Eye (tissue), 1 donor: ENCODE measurements around the gene TPP1.

ENCODE experiments used
- DNase-seq: peaks from one replicate; pipeline ENCODE4 v3.0.0-alpha.2; 2015

Gene TPP1

GRCh38 chr11:6646918-6647679, 27.9 kb upstream of the TPP1 start:
- peak; percentile 49 for DNase-seq

GRCh38 chr11:6646576-6646917, 27.3 kb upstream of the TPP1 start:
- peak; percentile 89 for DNase-seq

GRCh38 chr11:6646071-6646470, 26.8 kb upstream of the TPP1 start:
- peak; percentile 30 for DNase-seq

GRCh38 chr11:6642957-6643356, 23.7 kb upstream of the TPP1 start:
- no peak for DNase-seq

GRCh38 chr11:6640985-6641701, 21.9 kb upstream of the TPP1 start:
- no peak for DNase-seq

GRCh38 chr11:6640036-6640984, 21.1 kb upstream of the TPP1 start:
- DNase-seq, result no peak

GRCh38 chr11:6638429-6638828, 19.2 kb upstream of the TPP1 start:
- DNase-seq, result no peak

GRCh38 chr11:6637871-6638270, 18.6 kb upstream of the TPP1 start:
- DNase-seq, result no peak

- no peak for DNase-seq
These were observed 17.3 kb upstream of the TPP1 start for GRCh38 chr11:6636480-6636879.

- peak; percentile 60 for DNase-seq
These were observed 16.1 kb upstream of the TPP1 start for GRCh38 chr11:6635082-6635932.

GRCh38 chr11:6634534-6634933, 15.3 kb upstream of the TPP1 start:
- no peak for DNase-seq

- no peak for DNase-seq
These were observed 14.5 kb upstream of the TPP1 start for GRCh38 chr11:6633422-6634408.

- DNase-seq, result no peak
These were observed 13.2 kb upstream of the TPP1 start for GRCh38 chr11:6632116-6633073.

GRCh38 chr11:6631361-6631890, 12.2 kb upstream of the TPP1 start:
- DNase-seq, result no peak

GRCh38 chr11:6630632-6631291, 11.5 kb upstream of the TPP1 start:
- DNase-seq, result no peak

GRCh38 chr11:6629892-6630631, 10.8 kb upstream of the TPP1 start:
- peak; percentile 51 for DNase-seq

GRCh38 chr11:6629573-6629891, 10.3 kb upstream of the TPP1 start:
- no peak for DNase-seq

- no peak for DNase-seq
These were observed 9.3 kb upstream of the TPP1 start for GRCh38 chr11:6628526-6628925.
